HepG2 (cell line): ENCODE results near the gene DNMT3L. TPM values are rescaled to one million over a fixed set of nuclear protein-coding genes. Genes with fewer than 3 reads are reported as not detected.

Source experiments
- HMGXB3 ChIP-seq: sonication (generic); formaldehyde crosslinking; IDR thresholded peaks from 2 replicates; pipeline ENCODE4 v1.4.0; 2020; ENCODE audit warnings: missing genetic modification reagents, borderline replicate concordance
- SAP130 ChIP-seq: IDR thresholded peaks from 2 replicates; pipeline ENCODE4 v1.6.1; 2016; ENCODE audit warnings: low read depth
- ZBTB44 ChIP-seq: sonication (generic); formaldehyde crosslinking; IDR thresholded peaks from 2 replicates; pipeline ENCODE4 v1.4.0; 2020; ENCODE audit warnings: missing genetic modification reagents
- ZNF781 ChIP-seq: sonication (generic); formaldehyde crosslinking; IDR thresholded peaks from 2 replicates; pipeline ENCODE4 v1.5.1; 2020; ENCODE audit warnings: borderline replicate concordance, mild to moderate bottlenecking, missing genetic modification reagents; ENCODE audit errors: not compliant biosample characterization
- polyA plus RNA-seq, 8 experiments: library from polyadenylated mRNA; depleted of rRNA in 3 of 8; stranded (reverse) in 7 of 8; unstranded in 1 of 8; fragments of >200 nt; fragmentation: Illumina TruSeq in 4 of 8; extraction: Trizol in 4 of 8; gene quantifications; 2 replicates each; pipeline versions ENCODE4 v1.2.1 to v1.2.3, GENCODE V29; 2011 to 2016; ENCODE audit warnings: low read depth in 4 of 8, missing spikeins in 1 of 8, mixed read lengths in 1 of 8; ENCODE audit not compliant: insufficient read depth in 1 of 8
- total RNA-seq, 5 experiments: library from RNA; depleted of rRNA; stranded (reverse); fragments of >200 nt; fragmentation: Illumina TruSeq; extraction: Trizol; gene quantifications; 2 replicates each; pipeline ENCODE4 v1.2.3, GENCODE V29; 2016; ENCODE audit warnings: low read depth in 1 of 5
- TF ChIP-seq, protein P1 (sequence below): sonication (generic); formaldehyde crosslinking; conservative IDR thresholded peaks from 2 replicates; pipeline ENCODE4 v1.5.0; 2020; ENCODE audit warnings: missing genetic modification reagents

The DNMT3L gene
- total and polyA plus RNA-seq, 2 of the 13 experiments (the other 11 are each of a cell fraction or from before 2014, with no cell fraction given): 0.75 to 1.7 TPM

GRCh38 chr21:44263768-44264167 is 2.1 kb upstream of the DNMT3L start (continued):
- TF ChIP-seq ZBTB44 (CRISPR knock-in tag) (no peak), ZNF781 (CRISPR knock-in tag) (no peak), HMGXB3 (CRISPR knock-in tag) (no peak), SAP130 (CRISPR knock-in tag) (no peak)
- TF ChIP-seq, protein P1, sequence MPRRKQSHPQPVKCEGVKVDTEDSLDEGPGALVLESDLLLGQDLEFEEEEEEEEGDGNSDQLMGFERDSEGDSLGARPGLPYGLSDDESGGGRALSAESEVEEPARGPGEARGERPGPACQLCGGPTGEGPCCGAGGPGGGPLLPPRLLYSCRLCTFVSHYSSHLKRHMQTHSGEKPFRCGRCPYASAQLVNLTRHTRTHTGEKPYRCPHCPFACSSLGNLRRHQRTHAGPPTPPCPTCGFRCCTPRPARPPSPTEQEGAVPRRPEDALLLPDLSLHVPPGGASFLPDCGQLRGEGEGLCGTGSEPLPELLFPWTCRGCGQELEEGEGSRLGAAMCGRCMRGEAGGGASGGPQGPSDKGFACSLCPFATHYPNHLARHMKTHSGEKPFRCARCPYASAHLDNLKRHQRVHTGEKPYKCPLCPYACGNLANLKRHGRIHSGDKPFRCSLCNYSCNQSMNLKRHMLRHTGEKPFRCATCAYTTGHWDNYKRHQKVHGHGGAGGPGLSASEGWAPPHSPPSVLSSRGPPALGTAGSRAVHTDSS (CRISPR knock-in tag): no peak
